BLaER1 (cell line): ENCODE measurements around the gene PCSK6.

ENCODE experiments used
- H3K27ac ChIP-seq: shearing (Covaris generic); formaldehyde crosslinking; 2 replicates; pipeline ENCODE4 v1.8.1; 2022
- H3K27me3 ChIP-seq: shearing (Covaris generic); formaldehyde crosslinking; 2 replicates; pipeline ENCODE4 v1.8.1; 2022
- H3K36me3 ChIP-seq: shearing (Covaris generic); formaldehyde crosslinking; 2 replicates; pipeline ENCODE4 v1.8.1; 2022
- H3K4me1 ChIP-seq: shearing (Covaris generic); formaldehyde crosslinking; 2 replicates; pipeline ENCODE4 v1.8.1; 2022
- H3K4me2 ChIP-seq: shearing (Covaris generic); formaldehyde crosslinking; 2 replicates; pipeline ENCODE4 v1.8.1; 2022
- H3K4me3 ChIP-seq: shearing (Covaris generic); formaldehyde crosslinking; 2 replicates; pipeline ENCODE4 v1.8.1; 2022
- H3K9ac ChIP-seq: shearing (Covaris generic); formaldehyde crosslinking; 2 replicates; pipeline ENCODE4 v1.8.1; 2022
- H3K9me3 ChIP-seq: shearing (Covaris generic); formaldehyde crosslinking; 2 replicates; pipeline ENCODE4 v1.8.1; 2022
- H4K20me1 ChIP-seq: shearing (Covaris generic); formaldehyde crosslinking; 2 replicates; pipeline ENCODE4 v1.8.1; 2022
- Cebpa-rat ChIP-seq: shearing (Covaris generic); IDR thresholded peaks from 2 replicates; pipeline ENCODE4 v1.8.1; 2022

PCSK6 gene

DNA sequence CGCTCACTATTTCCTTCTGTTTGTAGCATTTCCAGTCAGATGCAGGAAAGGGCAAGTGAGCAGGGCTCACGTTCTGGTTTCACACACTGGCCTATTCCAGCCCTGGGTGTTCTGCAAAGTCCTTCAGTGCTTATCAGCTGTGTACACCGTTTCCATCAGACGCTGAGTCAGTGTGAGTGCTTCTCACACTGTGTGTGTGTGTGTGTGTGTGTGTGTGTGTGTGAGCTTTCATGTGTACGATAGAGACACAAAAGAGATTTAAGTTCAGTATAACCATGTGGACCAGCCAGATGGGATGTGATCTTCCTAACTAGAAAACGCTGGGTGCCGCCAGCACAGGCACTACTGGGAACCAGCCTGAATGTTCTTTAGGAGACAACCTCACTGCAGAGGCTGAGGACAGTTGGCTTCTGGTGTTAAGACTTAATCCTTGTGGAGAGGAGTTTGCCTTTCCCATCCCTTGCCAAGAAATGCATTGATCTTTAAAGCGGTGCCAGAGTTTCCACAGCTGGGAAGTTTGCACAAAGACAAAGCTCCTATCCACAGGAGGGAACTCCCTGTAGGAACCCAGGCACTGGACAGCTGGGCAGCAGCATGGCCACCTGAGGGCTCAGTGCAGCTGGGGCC lies 233.8 kb downstream of the PCSK6 start:
- no peak overlapping the region for H3K9ac ChIP-seq
- TF ChIP-seq Cebpa-rat, result no peak

GRCh38 chr15:101255051-101255395 lies 234.5 kb downstream of the PCSK6 start:
- peaks cover 25% of the 10 kb centered on the region for H3K4me1 ChIP-seq
- no peaks in the 10 kb centered on the region for H3K9me3 ChIP-seq
- H3K36me3 ChIP-seq, result no peaks in the 10 kb centered on the region
- peaks cover 11% of the 10 kb centered on the region for H4K20me1 ChIP-seq
- H3K4me2 ChIP-seq, result no peak overlapping the region
- no peak overlapping the region for H3K4me3 ChIP-seq
- no peak overlapping the region for H3K27ac ChIP-seq
- no peak overlapping the region for H3K9ac ChIP-seq
- no peaks in the 10 kb centered on the region for H3K27me3 ChIP-seq
- no peak for TF ChIP-seq Cebpa-rat

More for the DNA sequence above, 233.8 kb downstream of the PCSK6 start:
- Histone ChIP-seq H4K20me1 (peaks cover 4% of the 10 kb centered on the region), H3K4me2 (peak overlapping the region; percentile 19; the same call in 1 of the 2 replicates), H3K9me3 (no peaks in the 10 kb centered on the region), H3K4me3 (no peak overlapping the region), H3K4me1 (peaks cover 21% of the 10 kb centered on the region), H3K27ac (no peak overlapping the region), H3K36me3 (no peaks in the 10 kb centered on the region), H3K27me3 (no peaks in the 10 kb centered on the region)

GRCh38 chr15:101254157-101255050 lies 235.1 kb downstream of the PCSK6 start:
- H3K27me3 ChIP-seq, result no peaks in the 10 kb centered on the region
- peaks cover 17% of the 10 kb centered on the region for H4K20me1 ChIP-seq
- no peak for TF ChIP-seq Cebpa-rat
- H3K4me1 ChIP-seq, result peaks cover 32% of the 10 kb centered on the region
- no peak overlapping the region for H3K4me3 ChIP-seq
- H3K9me3 ChIP-seq, result no peaks in the 10 kb centered on the region
- no peak overlapping the region for H3K27ac ChIP-seq
- no peak overlapping the region for H3K9ac ChIP-seq
- no peaks in the 10 kb centered on the region for H3K36me3 ChIP-seq
- H3K4me2 ChIP-seq, result no peak overlapping the region
